Ishikawa (cell line): ENCODE measurements around the gene KSR2.

ENCODE experiments used
- CEBPB ChIP-seq: IDR thresholded peaks from 2 replicates; pipeline ENCODE4 v1.6.1; 2012
- CREB1 ChIP-seq: IDR thresholded peaks from 2 replicates; pipeline ENCODE4 v1.6.1; 2012; ENCODE audit warnings: low read depth
- EGR1 ChIP-seq: IDR thresholded peaks from 2 replicates; pipeline ENCODE4 v1.6.1; 2012
- EP300 ChIP-seq: IDR thresholded peaks from 2 replicates; pipeline ENCODE4 v1.6.1; 2012; ENCODE audit warnings: borderline replicate concordance
- FOXM1 ChIP-seq: IDR thresholded peaks from 2 replicates; pipeline ENCODE4 v1.6.1; 2012; ENCODE audit warnings: low read depth, borderline replicate concordance
- NFIC ChIP-seq: IDR thresholded peaks from 2 replicates; pipeline ENCODE4 v1.6.1; 2012
- RAD21 ChIP-seq: IDR thresholded peaks from 2 replicates; pipeline ENCODE4 v1.6.1; 2012; ENCODE audit warnings: low read depth
- TAF1 ChIP-seq: IDR thresholded peaks from 2 replicates; pipeline ENCODE4 v1.6.1; 2012; ENCODE audit warnings: low read depth, mild to moderate bottlenecking
- TCF12 ChIP-seq: IDR thresholded peaks from 2 replicates; pipeline ENCODE4 v1.6.1; 2012; ENCODE audit warnings: low read depth
- TEAD4 ChIP-seq: IDR thresholded peaks from 2 replicates; pipeline ENCODE4 v1.6.1; 2012
- YY1 ChIP-seq: IDR thresholded peaks from 2 replicates; pipeline ENCODE4 v1.6.1; 2012; ENCODE audit warnings: low read depth
- ZBTB7A ChIP-seq: IDR thresholded peaks from 2 replicates; pipeline ENCODE4 v1.6.1; 2012; ENCODE audit warnings: low read depth
- TF ChIP-seq, protein P1 (sequence below): IDR thresholded peaks from 2 replicates; pipeline ENCODE4 v1.6.1; 2012
- TF ChIP-seq, protein P2 (sequence below): IDR thresholded peaks from 2 replicates; pipeline ENCODE4 v1.6.1; 2012
- TF ChIP-seq, protein P3 (sequence below): IDR thresholded peaks from 2 replicates; pipeline ENCODE4 v1.6.1; 2012; ENCODE audit warnings: low read depth, mild to moderate bottlenecking

KSR2 gene

DNA sequence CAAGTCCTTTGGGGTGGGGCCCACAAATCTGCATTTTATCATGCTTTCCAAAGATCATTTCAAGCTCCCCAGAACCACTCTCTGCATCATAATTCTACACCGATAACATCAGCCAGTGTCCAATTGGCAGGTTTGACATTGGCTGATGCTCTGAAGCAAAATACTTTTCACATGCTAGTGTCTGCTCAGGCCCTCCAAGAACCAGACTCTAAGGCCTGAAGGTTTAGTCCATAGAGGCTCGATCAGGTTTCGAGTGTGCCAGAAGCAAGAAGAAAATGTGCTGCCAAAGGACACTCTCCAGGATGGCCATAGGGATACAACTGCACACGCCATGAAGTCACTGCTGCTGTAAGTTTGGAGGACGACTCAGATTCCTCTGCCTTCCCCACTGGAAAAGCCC lies 280.3 kb downstream of the KSR2 start:
- TF ChIP-seq CREB1 (no peak), EP300 (no peak), TEAD4 (no peak), FOXM1 (no peak), EGR1 (no peak), TCF12 (no peak), YY1 (no peak), TAF1 (no peak), NFIC (no peak), CEBPB (no peak), ZBTB7A (no peak)
- TF ChIP-seq, protein P1, sequence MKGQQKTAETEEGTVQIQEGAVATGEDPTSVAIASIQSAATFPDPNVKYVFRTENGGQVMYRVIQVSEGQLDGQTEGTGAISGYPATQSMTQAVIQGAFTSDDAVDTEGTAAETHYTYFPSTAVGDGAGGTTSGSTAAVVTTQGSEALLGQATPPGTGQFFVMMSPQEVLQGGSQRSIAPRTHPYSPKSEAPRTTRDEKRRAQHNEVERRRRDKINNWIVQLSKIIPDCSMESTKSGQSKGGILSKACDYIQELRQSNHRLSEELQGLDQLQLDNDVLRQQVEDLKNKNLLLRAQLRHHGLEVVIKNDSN, result no peak
- TF ChIP-seq, protein P2, sequence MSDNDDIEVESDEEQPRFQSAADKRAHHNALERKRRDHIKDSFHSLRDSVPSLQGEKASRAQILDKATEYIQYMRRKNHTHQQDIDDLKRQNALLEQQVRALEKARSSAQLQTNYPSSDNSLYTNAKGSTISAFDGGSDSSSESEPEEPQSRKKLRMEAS, result no peak
- TF ChIP-seq, protein P3, sequence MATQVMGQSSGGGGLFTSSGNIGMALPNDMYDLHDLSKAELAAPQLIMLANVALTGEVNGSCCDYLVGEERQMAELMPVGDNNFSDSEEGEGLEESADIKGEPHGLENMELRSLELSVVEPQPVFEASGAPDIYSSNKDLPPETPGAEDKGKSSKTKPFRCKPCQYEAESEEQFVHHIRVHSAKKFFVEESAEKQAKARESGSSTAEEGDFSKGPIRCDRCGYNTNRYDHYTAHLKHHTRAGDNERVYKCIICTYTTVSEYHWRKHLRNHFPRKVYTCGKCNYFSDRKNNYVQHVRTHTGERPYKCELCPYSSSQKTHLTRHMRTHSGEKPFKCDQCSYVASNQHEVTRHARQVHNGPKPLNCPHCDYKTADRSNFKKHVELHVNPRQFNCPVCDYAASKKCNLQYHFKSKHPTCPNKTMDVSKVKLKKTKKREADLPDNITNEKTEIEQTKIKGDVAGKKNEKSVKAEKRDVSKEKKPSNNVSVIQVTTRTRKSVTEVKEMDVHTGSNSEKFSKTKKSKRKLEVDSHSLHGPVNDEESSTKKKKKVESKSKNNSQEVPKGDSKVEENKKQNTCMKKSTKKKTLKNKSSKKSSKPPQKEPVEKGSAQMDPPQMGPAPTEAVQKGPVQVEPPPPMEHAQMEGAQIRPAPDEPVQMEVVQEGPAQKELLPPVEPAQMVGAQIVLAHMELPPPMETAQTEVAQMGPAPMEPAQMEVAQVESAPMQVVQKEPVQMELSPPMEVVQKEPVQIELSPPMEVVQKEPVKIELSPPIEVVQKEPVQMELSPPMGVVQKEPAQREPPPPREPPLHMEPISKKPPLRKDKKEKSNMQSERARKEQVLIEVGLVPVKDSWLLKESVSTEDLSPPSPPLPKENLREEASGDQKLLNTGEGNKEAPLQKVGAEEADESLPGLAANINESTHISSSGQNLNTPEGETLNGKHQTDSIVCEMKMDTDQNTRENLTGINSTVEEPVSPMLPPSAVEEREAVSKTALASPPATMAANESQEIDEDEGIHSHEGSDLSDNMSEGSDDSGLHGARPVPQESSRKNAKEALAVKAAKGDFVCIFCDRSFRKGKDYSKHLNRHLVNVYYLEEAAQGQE, result no peak

DNA sequence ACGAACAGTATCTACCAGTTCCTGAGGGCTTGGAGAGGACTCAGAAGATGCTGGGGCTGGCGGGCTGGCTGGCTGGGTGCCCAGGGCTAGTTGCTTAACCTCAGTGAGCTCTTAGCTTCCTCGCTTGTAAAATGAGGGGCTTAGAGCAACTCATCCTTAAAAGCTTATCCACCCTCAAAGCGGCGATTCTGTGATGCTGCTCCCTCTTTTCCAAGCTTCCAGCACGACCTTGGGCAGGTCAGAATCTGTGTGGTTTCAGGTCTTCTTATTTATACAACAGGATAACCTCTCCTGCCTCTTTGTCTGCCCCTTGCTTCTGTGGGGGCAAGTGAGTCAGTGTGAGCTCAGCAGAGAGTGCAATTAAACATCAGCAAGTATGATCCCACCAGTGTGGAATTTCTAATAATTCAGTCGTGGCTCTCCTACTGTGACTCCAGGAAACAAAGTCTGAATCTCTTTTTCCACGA lies 281.8 kb downstream of the KSR2 start:
- TF ChIP-seq TAF1 (no peak), ZBTB7A (no peak), CREB1 (no peak), EGR1 (no peak), YY1 (no peak)
- TF ChIP-seq, protein P1, result no peak

DNA sequence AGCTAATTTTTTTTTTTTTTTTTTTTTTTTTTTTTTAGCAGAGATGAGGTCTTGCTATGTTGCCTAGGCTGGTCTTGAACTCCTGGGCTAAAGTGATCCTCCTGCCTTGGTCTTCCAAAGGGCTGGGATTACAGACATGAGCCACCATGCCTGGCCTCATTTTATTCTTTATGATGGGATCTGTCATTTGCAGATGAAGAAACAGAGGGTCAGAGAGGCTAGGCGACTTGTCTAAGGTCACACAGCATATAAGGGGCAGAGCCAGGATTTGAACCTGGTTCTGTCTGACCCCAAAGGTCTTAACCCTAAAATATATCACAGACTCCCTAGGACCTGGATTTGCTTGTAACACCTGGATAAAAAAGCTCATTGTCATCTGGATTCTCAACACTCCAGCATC lies 282.6 kb downstream of the KSR2 start:
- no peak for TF ChIP-seq EGR1
- TF ChIP-seq RAD21, result no peak
- no peak for TF ChIP-seq CREB1
- TF ChIP-seq ZBTB7A, result no peak
- TF ChIP-seq YY1, result no peak
- TF ChIP-seq, protein P1, result no peak
- TF ChIP-seq, protein P2, result no peak
- no peak for TF ChIP-seq TEAD4
- TF ChIP-seq EP300, result no peak
- no peak for TF ChIP-seq CEBPB

DNA sequence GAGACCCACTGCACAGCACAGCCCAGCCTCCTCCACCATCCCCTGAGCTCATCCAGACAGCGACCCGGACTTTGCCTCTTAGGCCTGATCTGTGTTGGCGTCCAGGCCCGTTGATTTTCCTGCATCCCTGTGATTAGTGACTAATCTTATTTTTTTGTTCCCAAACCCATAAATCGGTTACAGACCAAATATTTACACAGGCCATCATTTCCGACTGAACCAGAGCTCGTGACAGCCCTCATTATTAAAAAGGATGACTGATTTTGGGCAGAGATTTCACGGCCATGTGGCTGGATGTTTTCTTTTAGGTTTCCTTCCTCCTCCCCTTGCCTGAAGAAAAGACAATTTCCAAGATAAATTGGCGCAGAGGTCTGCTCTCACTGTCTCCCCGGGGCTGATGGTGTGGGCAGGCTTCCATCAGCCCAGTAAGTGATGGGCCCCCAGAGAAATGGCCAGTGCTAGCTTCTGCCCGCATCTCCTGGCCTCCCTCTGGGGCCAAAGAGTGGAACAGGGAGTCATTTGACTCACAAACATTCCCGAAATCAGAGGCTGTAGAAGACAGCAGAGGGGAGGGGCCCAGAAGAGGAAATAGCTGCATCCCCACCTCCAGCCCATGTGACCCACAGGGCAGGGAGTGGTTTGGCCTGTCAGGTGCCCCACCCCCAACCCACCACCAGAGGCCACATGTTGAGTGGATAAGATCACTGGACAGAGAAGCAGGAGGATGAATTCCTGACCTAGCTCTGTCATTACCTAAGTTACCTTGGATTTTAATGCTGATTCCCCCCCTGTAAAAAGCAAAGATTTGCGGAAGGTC lies 283.5 kb downstream of the KSR2 start:
- TF ChIP-seq ZBTB7A (no peak), FOXM1 (no peak), NFIC (no peak), RAD21 (no peak), EGR1 (no peak), CREB1 (no peak), CEBPB (no peak), TAF1 (no peak), EP300 (no peak), YY1 (no peak)
- TF ChIP-seq, protein P3, result no peak
- TF ChIP-seq, protein P2, result no peak
- TF ChIP-seq, protein P1, result no peak
